Germinal center (tissue), 1 donor: ENCODE measurements around the gene RHBG.

Experiments used
- DNase-seq: peaks from one replicate; pipeline ENCODE4 v3.0.0; 2012; ENCODE audit warnings: mixed read lengths, low spot score

RHBG gene

GRCh38 chr1:156427957-156428356 lies 58.9 kb downstream of the RHBG start:
- DNase-seq = no peak

DNA sequence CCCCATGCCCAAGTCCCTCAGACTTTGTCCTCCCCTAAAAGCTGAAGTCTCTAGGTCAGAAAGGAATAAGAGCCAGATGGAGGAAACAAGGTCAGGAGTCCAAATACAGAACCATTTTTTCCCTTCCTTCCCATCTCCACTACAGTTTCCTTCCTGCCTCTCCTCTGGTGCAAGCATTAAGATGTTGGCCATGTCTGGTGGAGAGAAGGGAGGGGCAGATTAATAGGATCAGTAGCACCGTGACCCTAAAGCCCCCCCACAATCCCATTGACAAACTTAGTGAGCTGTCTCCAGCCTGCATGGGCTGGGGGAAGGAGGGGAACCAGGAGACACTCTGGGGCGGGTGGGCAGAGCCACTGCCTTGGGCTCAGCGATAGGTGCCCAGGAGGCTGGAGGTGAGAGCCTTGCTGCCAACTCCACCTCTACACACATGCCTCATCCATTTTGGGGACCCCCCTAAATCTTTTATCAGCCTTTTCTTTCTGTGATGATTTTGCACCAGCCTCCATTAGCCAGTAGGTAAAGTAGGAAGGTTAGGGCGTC lies 59.8 kb downstream of the RHBG start:
- DNase-seq = no peak

DNA sequence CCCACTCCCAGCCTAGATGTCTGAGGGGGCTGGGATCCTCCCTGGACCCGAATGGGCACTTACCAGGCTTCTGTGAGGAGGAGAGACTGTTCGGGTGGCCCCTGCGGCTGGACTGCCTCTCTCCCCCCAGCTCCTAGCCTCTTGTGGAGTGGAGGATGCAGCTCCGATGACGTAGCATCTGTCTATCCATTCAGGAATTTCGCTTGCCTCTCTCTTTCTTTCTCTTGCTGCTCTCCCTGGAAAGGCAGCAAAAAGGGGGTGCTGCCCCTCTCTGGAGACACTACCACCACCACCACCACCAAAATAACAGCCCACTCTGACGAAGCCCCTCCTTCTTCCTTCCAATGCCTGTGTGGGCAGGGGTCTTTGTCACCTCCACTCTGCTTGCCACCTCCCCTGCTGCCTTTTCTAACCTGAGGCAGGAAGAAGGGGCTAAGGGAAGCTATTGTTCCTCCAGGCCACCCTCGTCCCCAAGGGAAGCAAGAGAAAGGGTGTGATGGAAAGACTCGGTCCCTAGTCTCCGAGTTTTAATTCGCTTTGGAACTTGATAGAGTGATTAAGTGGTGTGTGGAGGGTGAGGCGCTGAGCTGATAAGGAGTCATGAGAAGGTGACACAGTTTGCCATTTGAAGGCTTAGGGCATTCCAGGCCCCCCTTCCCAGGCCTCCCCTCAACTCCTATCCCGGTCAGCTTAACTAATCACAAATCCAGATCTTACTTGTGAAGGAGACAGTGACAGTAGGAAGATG lies 60.5 kb downstream of the RHBG start:
- DNase-seq = no peak

- no peak for DNase-seq
These were observed 61.3 kb downstream of the RHBG start for GRCh38 chr1:156430303-156430702.

DNA sequence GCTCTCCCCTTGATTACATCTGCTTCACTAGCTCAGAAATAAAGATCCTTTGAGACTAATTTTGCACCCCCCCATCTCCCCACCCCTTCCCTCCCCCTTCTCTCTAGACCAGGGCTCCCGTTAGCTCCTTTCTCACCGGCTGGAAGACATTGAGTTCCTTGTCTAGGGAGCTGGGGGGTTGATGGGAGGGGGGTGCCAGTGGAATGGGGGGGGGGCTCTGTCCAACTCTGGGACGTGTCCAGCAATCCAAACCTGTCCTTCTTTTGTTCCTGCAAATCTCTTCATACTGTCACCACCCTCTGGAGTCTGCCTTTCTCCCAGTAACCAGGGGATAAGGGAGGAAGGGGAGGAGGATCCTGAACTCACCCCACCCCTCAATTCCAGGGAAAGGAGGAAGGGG lies 61.9 kb downstream of the RHBG start:
- DNase-seq = no peak

DNA sequence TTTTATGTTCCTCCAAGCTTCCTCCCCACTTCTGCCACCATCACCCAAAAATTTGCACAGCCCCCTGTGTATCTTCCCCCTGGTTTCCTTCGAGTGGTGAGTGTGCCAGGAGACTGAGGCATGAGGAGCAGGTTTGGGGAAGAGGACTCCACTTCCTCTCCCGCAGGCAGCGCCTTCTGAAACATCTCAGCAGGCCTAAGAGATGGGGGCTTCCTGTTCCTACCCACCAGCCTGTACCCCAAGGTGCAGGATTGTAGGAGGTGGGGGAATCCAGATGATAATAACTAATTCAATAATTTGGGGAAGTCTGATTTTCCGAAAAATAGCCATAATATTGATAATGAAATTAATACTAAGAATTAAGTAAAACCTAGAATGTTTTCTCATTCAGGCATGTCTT lies 62.4 kb downstream of the RHBG start:
- DNase-seq = no peak

DNA sequence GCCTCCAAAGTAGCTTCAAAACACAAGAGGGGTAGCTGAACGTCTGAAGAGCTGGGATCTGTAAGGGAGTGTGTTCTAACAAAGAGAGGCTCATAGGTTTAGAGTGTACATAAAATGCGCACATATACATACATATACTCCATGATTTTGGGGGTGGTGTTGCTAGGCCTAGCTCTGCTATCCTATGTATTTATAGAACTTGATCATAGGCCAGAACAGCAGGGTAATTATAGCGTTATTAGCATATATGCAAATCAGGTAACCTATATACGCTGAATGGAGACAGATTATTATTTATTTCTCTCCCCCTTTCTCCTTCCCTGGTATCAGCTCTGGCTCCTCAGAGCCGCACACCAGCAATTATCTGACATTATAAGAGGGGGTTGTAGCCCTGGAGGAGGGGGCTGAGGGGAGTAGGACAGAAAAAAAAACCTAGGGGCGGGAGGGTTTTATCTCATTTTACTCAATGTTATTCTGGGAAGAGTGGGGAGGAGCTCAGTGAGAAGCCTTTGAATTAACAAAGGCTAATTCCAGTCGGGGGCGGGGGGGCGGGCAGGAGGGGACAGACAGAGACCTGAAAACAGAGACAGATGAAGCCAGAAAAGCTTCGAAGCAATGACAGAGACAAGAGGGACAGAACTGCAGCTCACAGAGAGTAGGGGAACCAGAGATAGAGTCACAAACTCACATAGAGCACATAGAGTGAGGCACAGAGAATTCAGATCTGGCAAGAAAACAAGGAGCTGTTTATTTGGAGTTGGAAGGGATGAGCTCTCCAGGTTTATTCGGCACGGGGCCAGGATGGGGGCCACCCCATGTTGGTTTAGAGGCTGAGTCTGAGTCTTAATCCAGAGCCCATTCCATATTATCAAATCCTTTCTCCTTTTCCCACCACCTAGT lies 63.0 kb downstream of the RHBG start:
- no peak for DNase-seq

GRCh38 chr1:156432669-156433018 lies 63.6 kb downstream of the RHBG start:
- no peak for DNase-seq

DNA sequence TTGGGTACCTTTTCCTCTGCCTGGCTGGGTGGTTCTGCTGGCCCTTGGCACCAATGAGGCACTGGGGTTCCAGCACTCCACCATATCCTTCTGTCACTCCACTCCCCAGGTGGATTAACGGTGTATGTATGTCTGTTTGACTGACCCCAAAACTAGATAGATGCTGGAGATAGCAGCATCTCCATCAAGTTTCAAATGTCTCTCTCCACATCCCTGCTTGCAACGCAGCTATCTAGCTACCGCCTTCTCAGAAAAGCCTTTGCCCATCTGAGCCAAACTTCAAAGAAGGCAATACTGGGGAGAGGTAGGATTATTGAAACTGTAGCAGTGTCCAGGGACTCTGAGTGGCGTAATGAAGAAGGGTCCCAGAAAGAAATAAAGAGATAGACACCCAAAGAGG lies 64.0 kb downstream of the RHBG start:
- no peak for DNase-seq

GRCh38 chr1:156433602-156434001 lies 64.6 kb downstream of the RHBG start:
- DNase-seq = no peak
